KOPT-K1 (cell line): ENCODE results near the gene SYMPK.
"Not testable (repeated sequence)": the region's sequence is repeated elsewhere in the genome, so short reads cannot be mapped to it uniquely, and the experiment has no call there.

Experiments
- H3K27ac ChIP-seq: fragments of 200-600 bp; sonication (generic); 2 replicates; pipeline ENCODE4 v1.5.1; 2016; ENCODE audit warnings: antibody characterized with exemption, mild to moderate bottlenecking, low read depth, low read length; ENCODE audit not compliant: poor library complexity, severe bottlenecking
- H3K36me3 ChIP-seq: fragments of 200-600 bp; sonication (generic); 2 replicates; pipeline ENCODE4 v1.5.1; 2017; ENCODE audit warnings: antibody characterized with exemption, mild to moderate bottlenecking, low read length, moderate library complexity; ENCODE audit not compliant: insufficient read depth
- H3K9me3 ChIP-seq: fragments of 200-600 bp; sonication (generic); 2 replicates; pipeline ENCODE4 v1.5.1; 2017; ENCODE audit warnings: antibody characterized with exemption, low read length, mild to moderate bottlenecking; ENCODE audit not compliant: insufficient read depth, poor library complexity, severe bottlenecking

SYMPK gene

GRCh38 chr19:45815481-45816216, 47.3 kb downstream of the SYMPK start:
- Histone ChIP-seq H3K27ac (no peak overlapping the region), H3K9me3 (no peaks in the 10 kb centered on the region), H3K36me3 (peaks cover 37% of the 10 kb centered on the region)

- H3K9me3 ChIP-seq = no peaks in the 10 kb centered on the region
- no peak within 1 kb of the TSS for H3K27ac ChIP-seq
- H3K36me3 ChIP-seq = peaks cover 30% of the 10 kb centered on the region
Measured at GRCh38 chr19:45814851-45815480, 48.0 kb downstream of the SYMPK start, which contains the start of gene RSPH6A. Gene RSPH6A, minus strand, starts transcription at chr19:45815308. Its CDS starts 132 bp downstream, at chr19:45815176.

GRCh38 chr19:45814166-45814780, 48.7 kb downstream of the SYMPK start:
- Histone ChIP-seq H3K27ac (no peak overlapping the region), H3K36me3 (peaks cover 23% of the 10 kb centered on the region), H3K9me3 (no peaks in the 10 kb centered on the region)

GRCh38 chr19:45812297-45812696, 50.6 kb downstream of the SYMPK start:
- no peak overlapping the region for H3K27ac ChIP-seq
- peaks cover 20% of the 10 kb centered on the region for H3K36me3 ChIP-seq
- H3K9me3 ChIP-seq = no peaks in the 10 kb centered on the region

- no peak overlapping the region for H3K27ac ChIP-seq
Measured at GRCh38 chr19:45809643-45810159, 53.2 kb downstream of the SYMPK start.

GRCh38 chr19:45805719-45806118, 57.2 kb downstream of the SYMPK start:
- no peaks in the 10 kb centered on the region for H3K9me3 ChIP-seq

More at GRCh38 chr19:45809643-45810159, 53.2 kb downstream of the SYMPK start:
- H3K36me3 ChIP-seq = peaks cover 8% of the 10 kb centered on the region; the same call in 1 of the 2 replicates
- no peaks in the 10 kb centered on the region for H3K9me3 ChIP-seq

GRCh38 chr19:45804959-45805230, 58.1 kb downstream of the SYMPK start:
- H3K36me3 ChIP-seq = no peaks in the 10 kb centered on the region
- no peaks in the 10 kb centered on the region for H3K9me3 ChIP-seq
- no peak overlapping the region for H3K27ac ChIP-seq

More at GRCh38 chr19:45805719-45806118, 57.2 kb downstream of the SYMPK start:
- H3K36me3 ChIP-seq = no peaks in the 10 kb centered on the region
- H3K27ac ChIP-seq = no peak overlapping the region

GRCh38 chr19:45804140-45804958, 58.6 kb downstream of the SYMPK start:
- no peak overlapping the region for H3K27ac ChIP-seq
- no peaks in the 10 kb centered on the region for H3K9me3 ChIP-seq
- H3K36me3 ChIP-seq = no peaks in the 10 kb centered on the region

GRCh38 chr19:45801603-45802175, 61.3 kb downstream of the SYMPK start:
- H3K9me3 ChIP-seq = no peaks in the 10 kb centered on the region
- no peaks in the 10 kb centered on the region for H3K36me3 ChIP-seq
- H3K27ac ChIP-seq = no peak overlapping the region

GRCh38 chr19:45800070-45800553, 62.8 kb downstream of the SYMPK start:
- Histone ChIP-seq H3K27ac (no peak overlapping the region), H3K36me3 (no peaks in the 10 kb centered on the region)

GRCh38 chr19:45799541-45799940, 63.4 kb downstream of the SYMPK start:
- H3K27ac ChIP-seq, H3K36me3 ChIP-seq, H3K9me3 ChIP-seq: not testable (repeated sequence)

More at GRCh38 chr19:45800070-45800553, 62.8 kb downstream of the SYMPK start:
- H3K9me3 ChIP-seq = no peaks in the 10 kb centered on the region

GRCh38 chr19:45798995-45799517, 63.9 kb downstream of the SYMPK start:
- Histone ChIP-seq H3K9me3 (no peaks in the 10 kb centered on the region), H3K27ac (no peak overlapping the region)

GRCh38 chr19:45794627-45795026, 68.3 kb downstream of the SYMPK start:
- Histone ChIP-seq H3K27ac (no peak overlapping the region), H3K36me3 (peaks cover 11% of the 10 kb centered on the region), H3K9me3 (no peaks in the 10 kb centered on the region)

More at GRCh38 chr19:45798995-45799517, 63.9 kb downstream of the SYMPK start:
- no peaks in the 10 kb centered on the region for H3K36me3 ChIP-seq

- H3K36me3 ChIP-seq = peaks cover 19% of the 10 kb centered on the region
- no peak overlapping the region for H3K27ac ChIP-seq
- no peaks in the 10 kb centered on the region for H3K9me3 ChIP-seq
Measured at GRCh38 chr19:45793876-45794275, 69.1 kb downstream of the SYMPK start.
